Liver (tissue), 9 donors: ENCODE results near the gene HOXA4. TPM values are rescaled to one million over a fixed set of nuclear protein-coding genes. Genes with fewer than 3 reads are reported as not detected.

Experiments used
- DNase-seq: peaks from one replicate; pipeline ENCODE4 v3.0.0-alpha.2; 2017; ENCODE audit warnings: low spot score
- H3K27ac ChIP-seq, 2 donors: one replicate each; pipeline ENCODE4 v1.7.0; 2013; ENCODE audit warnings: inconsistent platforms in 2 of 2, low read length in 2 of 2, control low read depth in 1 of 2, low read depth in 1 of 2, mild to moderate bottlenecking in 1 of 2
- H3K27me3 ChIP-seq, 4 donors: one replicate each; pipeline versions ENCODE4 v1.6.1 to v1.7.0; 2013; ENCODE audit warnings: low read length in 3 of 4, inconsistent platforms in 1 of 4, mild to moderate bottlenecking in 1 of 4, moderate library complexity in 1 of 4; ENCODE audit not compliant: control insufficient read depth in 4 of 4, insufficient read depth in 4 of 4
- H3K36me3 ChIP-seq, 4 donors: one replicate each; pipeline versions ENCODE4 v1.6.1 to v1.7.0; 2013; ENCODE audit warnings: low read length in 3 of 4, mild to moderate bottlenecking in 3 of 4, low read depth in 1 of 4, moderate library complexity in 1 of 4; ENCODE audit not compliant: control insufficient read depth in 4 of 4, insufficient read depth in 3 of 4
- H3K4me1 ChIP-seq, 4 donors: one replicate each; pipeline versions ENCODE4 v1.6.1 to v1.7.0; 2013; ENCODE audit warnings: low read length in 3 of 4, mild to moderate bottlenecking in 3 of 4, moderate library complexity in 1 of 4; ENCODE audit not compliant: control insufficient read depth in 4 of 4, insufficient read depth in 4 of 4
- H3K4me3 ChIP-seq, 3 donors: one replicate each; pipeline versions ENCODE4 v1.6.1 to v1.7.0; 2013; ENCODE audit warnings: low read length in 3 of 3, control low read depth in 1 of 3, low read depth in 1 of 3, mild to moderate bottlenecking in 1 of 3
- H3K9ac ChIP-seq, 2 donors: one replicate each; pipeline ENCODE4 v1.7.0; 2013; ENCODE audit warnings: low read length in 2 of 2, mild to moderate bottlenecking in 2 of 2, moderate library complexity in 2 of 2, control low read depth in 1 of 2, low read depth in 1 of 2
- H3K9me3 ChIP-seq, 4 donors: one replicate each; pipeline versions ENCODE4 v1.6.1 to v1.7.0; 2013; ENCODE audit warnings: low read length in 3 of 4; ENCODE audit not compliant: control insufficient read depth in 4 of 4
- CTCF ChIP-seq: fragments of 150-350 bp; IDR thresholded peaks from 2 replicates; pipeline ENCODE4 v1.5.1; 2017; ENCODE audit warnings: improper control_type of control experiment, low read depth, low read length; ENCODE audit not compliant: missing input control
- EGR1 ChIP-seq, 2 donors: IDR thresholded peaks; 2 replicates each; pipeline ENCODE4 v1.6.1; 2016 to 2018; ENCODE audit warnings: antibody characterized with exemption in 2 of 2, low read depth in 2 of 2
- FOXA1 ChIP-seq: IDR thresholded peaks from 2 replicates; pipeline ENCODE4 v1.6.1; 2016; ENCODE audit warnings: antibody characterized with exemption
- FOXA2 ChIP-seq: IDR thresholded peaks from 2 replicates; pipeline ENCODE4 v1.6.1; 2016; ENCODE audit warnings: antibody characterized with exemption
- GABPA ChIP-seq, 2 donors: IDR thresholded peaks in 1 of 2; conservative IDR thresholded peaks in 1 of 2; 2 replicates each; pipeline ENCODE4 v1.6.1; 2016; ENCODE audit warnings: antibody characterized with exemption in 2 of 2, mild to moderate bottlenecking in 1 of 2, moderate library complexity in 1 of 2
- HNF4A ChIP-seq, 2 donors: conservative IDR thresholded peaks; 2 replicates each; pipeline ENCODE4 v1.6.1; 2016; ENCODE audit warnings: antibody characterized with exemption in 2 of 2, mild to moderate bottlenecking in 2 of 2
- HNF4G ChIP-seq: IDR thresholded peaks from 2 replicates; pipeline ENCODE4 v1.6.1; 2016; ENCODE audit warnings: antibody characterized with exemption
- JUND ChIP-seq, 2 donors: IDR thresholded peaks; 2 replicates each; pipeline ENCODE4 v1.6.1; 2016; ENCODE audit warnings: antibody characterized with exemption in 2 of 2
- MAX ChIP-seq: IDR thresholded peaks from 2 replicates; pipeline ENCODE4 v1.6.1; 2016; ENCODE audit warnings: antibody characterized with exemption
- NR2F2 ChIP-seq: IDR thresholded peaks from 2 replicates; pipeline ENCODE4 v1.6.1; 2016; ENCODE audit warnings: antibody characterized with exemption
- REST ChIP-seq: IDR thresholded peaks from 2 replicates; pipeline ENCODE4 v1.6.1; 2016; ENCODE audit warnings: antibody characterized with exemption, mild to moderate bottlenecking
- RXRA ChIP-seq, 2 donors: IDR thresholded peaks; 2 replicates each; pipeline ENCODE4 v1.6.1; 2017 to 2018; ENCODE audit warnings: antibody characterized with exemption in 2 of 2, mild to moderate bottlenecking in 1 of 2
- SP1 ChIP-seq: IDR thresholded peaks from 2 replicates; pipeline ENCODE4 v1.6.1; 2018; ENCODE audit warnings: antibody characterized with exemption, mild to moderate bottlenecking
- TAF1 ChIP-seq: conservative IDR thresholded peaks from 2 replicates; pipeline ENCODE4 v1.6.1; 2016; ENCODE audit warnings: antibody characterized with exemption, mild to moderate bottlenecking
- YY1 ChIP-seq: IDR thresholded peaks from 2 replicates; pipeline ENCODE4 v1.6.1; 2016; ENCODE audit warnings: antibody characterized with exemption, mild to moderate bottlenecking
- WGBS: extraction: QIAGEN DNeasy Blood & Tissue Kit; methylation state at CpG from one replicate; pipeline ENCODE4 v1.1.7; 2013; 5-methylcytosine and 5-hydroxymethylcytosine counted together
- polyA plus RNA-seq, 2 donors: library from polyadenylated mRNA; stranded (reverse) in 1 of 2; unstranded in 1 of 2; fragments of 200-250 nt in 1 of 2; fragments of >200 nt in 1 of 2; fragmentation: Nextera tagmentation in 1 of 2; extraction: Ambion mirVana in 1 of 2; gene quantifications; one replicate each; pipeline versions ENCODE4 v1.2.1 to v1.2.3, GENCODE V29; 2013 to 2015
- total RNA-seq, 2 donors: library from RNA; depleted of rRNA; stranded (reverse); fragments of >200 nt; gene quantifications; one replicate each; pipeline ENCODE4 v1.2.3, GENCODE V29; 2014
- donor health status: healthy.
- donor health status: healthy.
- donor health status: healthy.
- donor health status: healthy.
- donor health status: healthy.

The HOXA4 gene
- total and polyA plus RNA-seq, 4 donors, result 0.17 to 1.1 (median 0.30) TPM

GRCh38 chr7:27152816-27153442 is 22.4 kb upstream of the HOXA4 start (continued):
- no peak for TF ChIP-seq CTCF

- H3K27me3 ChIP-seq, result peaks cover 15 to 50% (median 39%) of the 10 kb centered on the region in 4 donors
- H3K36me3 ChIP-seq, result no peaks in the 10 kb centered on the region
- H3K4me3 ChIP-seq, result no peak within 1 kb of the TSS
- no peak within 1 kb of the TSS for H3K27ac ChIP-seq
- TF ChIP-seq HNF4A (conservative IDR thresholded peaks at IDR 0.05) (no peak), HNF4G (no peak), JUND (IDR thresholded peaks at IDR 0.05) (no peak), RXRA (IDR thresholded peaks at IDR 0.05) (no peak), FOXA2 (no peak), GABPA (IDR thresholded peaks at IDR 0.05 in 1 of 2, conservative IDR thresholded peaks at IDR 0.05 in 1 of 2) (no peak), YY1 (no peak), TAF1 (no peak), REST (no peak), MAX (no peak), SP1 (no peak), FOXA1 (no peak), EGR1 (IDR thresholded peaks at IDR 0.05; ENCODE audit: low read depth in 2 of 2) (no peak), NR2F2 (no peak)
- peak; percentile 34 for DNase-seq
- no peak within 1 kb of the TSS for H3K9ac ChIP-seq
- peaks cover 14 to 40% (median 22%) of the 10 kb centered on the region in 4 donors for H3K4me1 ChIP-seq
- H3K9me3 ChIP-seq, result peaks cover 0 to 5% (median 0%) of the 10 kb centered on the region in 4 donors
- whole genome bisulfite sequencing, result 7% methylated on average over 53 of the region's 53 CpGs
Measured at GRCh38 chr7:27151931-27152815, 21.6 kb upstream of the HOXA4 start, which contains the start of gene HOXA3. HOXA3 (minus strand) TSS chr7:27152583; CDS start chr7:27110640, 41,943 bp downstream.
